GM23248 (cell line): ENCODE measurements around the gene GNAS.

Experiments used
- EZH2 ChIP-seq: fragments of 200-600 bp; sonication (generic); IDR thresholded peaks from 2 replicates; pipeline ENCODE4 v1.6.1; 2018; ENCODE audit warnings: antibody characterized with exemption, mild to moderate bottlenecking; ENCODE audit not compliant: insufficient read depth, poor library complexity, severe bottlenecking
- EZH2phosphoT487 ChIP-seq: fragments of 200-600 bp; sonication (generic); IDR thresholded peaks from 2 replicates; pipeline ENCODE4 v1.6.1; 2018; ENCODE audit warnings: antibody characterized with exemption, moderate library complexity, mild to moderate bottlenecking, low read depth; ENCODE audit not compliant: insufficient read depth

DNA sequence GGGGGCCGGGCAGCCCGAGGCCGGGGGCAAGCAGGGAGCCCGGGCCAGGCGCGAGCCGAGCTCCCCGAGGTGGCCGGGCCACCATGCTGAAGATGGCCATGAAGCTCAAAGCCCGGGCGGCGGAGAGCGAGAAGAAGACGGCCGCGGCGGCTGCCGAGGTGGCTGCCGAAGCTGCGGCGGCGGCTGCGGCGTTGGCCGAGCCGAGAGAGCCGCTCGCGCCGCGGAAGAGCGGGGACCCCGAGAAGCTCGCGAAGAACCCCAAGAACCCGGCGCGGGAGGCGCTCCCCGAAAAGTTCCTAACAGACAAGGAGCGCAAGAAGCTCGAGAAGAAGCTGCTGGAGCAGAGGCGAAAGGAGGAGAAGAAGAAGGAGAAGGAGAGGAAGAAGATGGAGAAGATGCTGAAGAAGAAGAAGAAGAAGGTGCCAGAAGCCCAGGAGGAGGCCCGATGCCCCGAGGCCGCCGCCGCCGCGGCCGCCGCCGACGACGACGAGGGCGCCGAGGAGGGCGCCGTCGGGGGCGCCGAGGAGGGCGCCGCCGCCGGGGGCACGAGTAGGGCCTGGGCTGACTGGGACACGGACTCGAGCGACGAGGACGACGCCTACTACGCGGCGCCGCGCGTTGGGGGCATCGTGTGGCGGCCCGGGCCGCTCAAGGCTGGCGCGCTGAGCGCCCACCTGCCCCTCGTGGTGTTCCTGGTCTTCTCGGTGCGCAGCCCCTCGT is 37.4 kb downstream of the GNAS start:
- TF ChIP-seq EZH2 (no peak), EZH2phosphoT487 (no peak)
